HuH-7.5 (cell line): Measurements from ENCODE around the gene CNBP.
"Not testable (repeated sequence)": the region's sequence is repeated elsewhere in the genome, so short reads cannot be mapped to it uniquely, and the experiment has no call there.

Experiments
- DNase-seq: peaks from one replicate; pipeline ENCODE4 v3.0.0; 2011; ENCODE audit warnings: low spot score

The CNBP gene

GRCh38 chr3:129184784-129185542 is 1.3 kb upstream of the CNBP start:
- not testable (repeated sequence) for DNase-seq

GRCh38 chr3:129184396-129184657 is 631 bp upstream of the CNBP start:
- DNase-seq: peak; percentile 55

- no peak for DNase-seq
These were observed 1.1 kb downstream of the CNBP start for GRCh38 chr3:129182390-129183185.

GRCh38 chr3:129181819-129182218 is 1.9 kb downstream of the CNBP start:
- DNase-seq: no peak

- no peak for DNase-seq
These were observed 3.2 kb downstream of the CNBP start for GRCh38 chr3:129180461-129180860.

GRCh38 chr3:129176051-129176450 is 7.6 kb downstream of the CNBP start:
- no peak for DNase-seq

- no peak for DNase-seq
These were observed 10.0 kb downstream of the CNBP start for GRCh38 chr3:129173725-129174124.

- no peak for DNase-seq
These were observed 10.5 kb downstream of the CNBP start for GRCh38 chr3:129173206-129173605.

GRCh38 chr3:129166579-129167332 is 16.9 kb downstream of the CNBP start:
- no peak for DNase-seq

- DNase-seq: not testable (repeated sequence)
These were observed 18.1 kb downstream of the CNBP start for GRCh38 chr3:129165594-129165993.

- DNase-seq: no peak
These were observed 19.2 kb downstream of the CNBP start for GRCh38 chr3:129164500-129164899.

- DNase-seq: no peak
These were observed 20.7 kb downstream of the CNBP start for GRCh38 chr3:129162729-129163579.

GRCh38 chr3:129161860-129162271 is 21.8 kb downstream of the CNBP start:
- DNase-seq: no peak

GRCh38 chr3:129160891-129161859 is 22.5 kb downstream of the CNBP start, which contains the start of gene ISY1:
Gene ISY1, minus strand, starts transcription at chr3:129161063. Its CDS starts 88 bp downstream, at chr3:129160975.
- DNase-seq: peak; percentile 82

- no peak for DNase-seq
These were observed 38.9 kb downstream of the CNBP start for GRCh38 chr3:129144786-129145185.

- DNase-seq: not testable (repeated sequence)
These were observed 42.7 kb downstream of the CNBP start for GRCh38 chr3:129141011-129141410.

GRCh38 chr3:129139911-129140310 is 43.8 kb downstream of the CNBP start:
- DNase-seq: no peak

GRCh38 chr3:129136275-129136674 is 47.4 kb downstream of the CNBP start:
- not testable (repeated sequence) for DNase-seq

- no peak for DNase-seq
These were observed 51.4 kb downstream of the CNBP start for GRCh38 chr3:129132097-129132866.
